Aorta (tissue), 5 donors: ENCODE results near the gene VIPR2. TPM values are rescaled to one million over a fixed set of nuclear protein-coding genes. Genes with fewer than 3 reads are reported as not detected.

Experiments
- ATAC-seq: fragments of 200-7000 bp; cut with Tn5 transposase; one replicate; pipeline ENCODE4 v1.9.1; 2022; ENCODE audit warnings: moderate library complexity; ENCODE audit not compliant: low FRiP score
- DNase-seq, 2 donors: peaks; one replicate each; pipeline ENCODE4 v3.0.0-alpha.2; 2020
- H3K27ac ChIP-seq, 2 donors: one replicate each; pipeline ENCODE4 v1.5.1; 2013; ENCODE audit warnings: low read length in 2 of 2, mild to moderate bottlenecking in 2 of 2, moderate library complexity in 2 of 2, control low read depth in 1 of 2, inconsistent platforms in 1 of 2, low read depth in 1 of 2
- H3K27me3 ChIP-seq, 2 donors: one replicate each; pipeline ENCODE4 v1.6.1; 2013; ENCODE audit warnings: control low read depth in 1 of 2, low read length in 1 of 2, mild to moderate bottlenecking in 1 of 2, moderate library complexity in 1 of 2; ENCODE audit not compliant: insufficient read depth in 2 of 2, control insufficient read depth in 1 of 2
- H3K36me3 ChIP-seq, 2 donors: one replicate each; pipeline ENCODE4 v1.6.1; 2013; ENCODE audit warnings: control low read depth in 1 of 2, low read length in 1 of 2, mild to moderate bottlenecking in 1 of 2; ENCODE audit not compliant: insufficient read depth in 2 of 2, control insufficient read depth in 1 of 2
- H3K4me1 ChIP-seq, 2 donors: one replicate each; pipeline ENCODE4 v1.6.1; 2013; ENCODE audit warnings: low read length in 2 of 2, control low read depth in 1 of 2, mild to moderate bottlenecking in 1 of 2, moderate library complexity in 1 of 2; ENCODE audit not compliant: insufficient read depth in 2 of 2, control insufficient read depth in 1 of 2
- H3K4me3 ChIP-seq, 2 donors: one replicate each; pipeline ENCODE4 v1.5.1; 2013; ENCODE audit warnings: low read length in 2 of 2, control low read depth in 1 of 2, mild to moderate bottlenecking in 1 of 2
- H3K9me3 ChIP-seq: one replicate; pipeline ENCODE4 v1.6.1; 2013; ENCODE audit warnings: mild to moderate bottlenecking, low read length; ENCODE audit not compliant: control insufficient read depth
- WGBS, 2 donors: extraction: QIAGEN DNeasy Blood & Tissue Kit; methylation state at CpG; one replicate each; pipeline ENCODE4 v1.1.7; 2013; 5-methylcytosine and 5-hydroxymethylcytosine counted together
- intact Hi-C, 2 donors: fragments of 100-400 bp; cut with DNase I; formaldehyde crosslinking; loops; one replicate each; pipeline versions ENCODE4 v1.14.2 to v1.15.0; 2022
- polyA plus RNA-seq, 2 donors: library from polyadenylated mRNA; stranded (reverse); fragments of 200-250 nt; gene quantifications; one replicate each; pipeline ENCODE4 v1.2.3, GENCODE V29; 2013
- total RNA-seq, 2 donors: library from RNA; stranded (reverse); fragmentation: NEBNext Ultra II Directional; extraction: Animal tissue kit (Norgen Biotek cat#: 25700); gene quantifications; one replicate each; pipeline ENCODE4 v1.2.1, GENCODE V29; 2021
- donor health status: healthy with polysubstance abuse.
- donor health status: Bipolar disorder and iron deficiency.
- donor health status: DM: no; HTN: no; CAD: no.
- donor health status: DM: no; HTN: no; CAD: no.
- donor health status: DM: yes; HTN: yes; CAD: no.

Gene VIPR2
- total and polyA plus RNA-seq, 4 donors: 3.3 to 14.1 (median 11.5) TPM

DNA sequence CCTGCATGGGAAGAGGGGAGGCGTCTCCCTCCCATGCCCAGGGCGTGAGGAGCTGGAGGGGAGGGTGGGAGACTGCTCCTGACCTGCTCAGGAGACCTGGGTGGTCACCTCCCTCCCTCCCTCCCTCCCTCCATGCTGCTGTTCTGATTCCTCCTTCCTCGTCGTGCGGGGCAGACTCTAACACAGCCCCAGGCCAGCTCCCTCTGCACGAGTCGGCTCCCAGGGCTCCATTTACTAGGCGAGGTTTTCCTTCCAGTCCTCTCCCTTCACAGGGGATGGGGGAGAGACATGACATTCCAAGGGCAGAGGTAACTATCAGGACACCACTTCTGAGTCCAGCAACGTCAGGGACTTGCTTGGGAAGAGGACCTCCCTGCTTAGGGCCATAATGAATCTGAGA lies 23.6 kb downstream of the VIPR2 start:
- H3K4me1 ChIP-seq: no peaks in the 10 kb centered on the region
- ATAC-seq (no peak), DNase-seq (peak in 1 of 2 donors; percentile 51)
- intact Hi-C loops: no loop called here
- 86 to 87% methylated on average over 9 of the region's 9 CpGs for WGBS, 2 donors
- H3K27ac ChIP-seq: no peak overlapping the region
- H3K9me3 ChIP-seq: no peaks in the 10 kb centered on the region
- no peak overlapping the region for H3K4me3 ChIP-seq
- H3K27me3 ChIP-seq: no peaks in the 10 kb centered on the region
- peaks cover 0 to 4% of the 10 kb centered on the region in 2 donors for H3K36me3 ChIP-seq

- Histone ChIP-seq H3K36me3 (peaks cover 0 to 4% of the 10 kb centered on the region in 2 donors), H3K27me3 (no peaks in the 10 kb centered on the region), H3K4me1 (no peaks in the 10 kb centered on the region), H3K9me3 (no peaks in the 10 kb centered on the region), H3K4me3 (no peak overlapping the region), H3K27ac (no peak overlapping the region)
- WGBS, 2 donors: 89 to 93% methylated on average over 7 of the region's 7 CpGs
- ATAC-seq: no peak
- intact Hi-C loops: no loop called here
- DNase-seq: peak in 1 of 2 donors; percentile 13
These were observed 24.1 kb downstream of the VIPR2 start for GRCh38 chr7:159120540-159120919.

- H3K27ac ChIP-seq: no peak overlapping the region
- DNase-seq: peak in 1 of 2 donors; percentile 51
- ATAC-seq: peak; percentile 5
- no peak overlapping the region for H3K4me3 ChIP-seq
- H3K4me1 ChIP-seq: no peaks in the 10 kb centered on the region
- peaks cover 0 to 4% of the 10 kb centered on the region in 2 donors for H3K36me3 ChIP-seq
- H3K27me3 ChIP-seq: no peaks in the 10 kb centered on the region
- WGBS, 2 donors: 90 to 97% methylated on average over 11 of the region's 11 CpGs
- no peaks in the 10 kb centered on the region for H3K9me3 ChIP-seq
- intact Hi-C loops: no loop called here
These were observed 24.7 kb downstream of the VIPR2 start for GRCh38 chr7:159119851-159120539.

GRCh38 chr7:159119026-159119741 lies 25.5 kb downstream of the VIPR2 start:
- H3K4me3 ChIP-seq: no peak overlapping the region
- H3K36me3 ChIP-seq: peaks cover 0 to 4% of the 10 kb centered on the region in 2 donors
- DNase-seq: peak in 1 of 2 donors; percentile 66
- peak; percentile 19 for ATAC-seq
- no peaks in the 10 kb centered on the region for H3K27me3 ChIP-seq
- 93 to 96% methylated on average over 19 of the region's 19 CpGs for WGBS, 2 donors
- H3K9me3 ChIP-seq: no peaks in the 10 kb centered on the region
- intact Hi-C loops: no loop called here
- H3K4me1 ChIP-seq: no peaks in the 10 kb centered on the region
- no peak overlapping the region for H3K27ac ChIP-seq

DNA sequence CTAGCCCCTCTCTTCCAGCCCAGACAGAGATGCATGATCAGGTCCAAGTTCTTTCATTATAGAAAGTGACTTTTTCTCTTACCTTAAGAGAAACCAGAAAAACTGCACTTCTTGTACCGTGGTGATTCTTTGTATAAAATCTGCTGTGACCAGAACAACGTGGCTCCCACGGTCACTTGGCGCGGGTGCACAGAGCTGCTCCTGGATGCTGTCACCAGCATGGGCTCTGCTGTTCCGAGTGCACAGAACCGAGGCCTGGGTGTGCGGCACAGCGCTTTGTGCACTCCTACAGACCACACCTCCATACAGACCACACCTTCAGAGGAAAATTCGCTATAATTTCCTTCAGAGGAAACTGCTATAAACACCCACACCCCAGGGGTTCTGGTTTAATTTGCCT lies 26.0 kb downstream of the VIPR2 start:
- ATAC-seq (no peak), DNase-seq (peak in 1 of 2 donors; percentile 35)
- intact Hi-C loops: no loop called here

GRCh38 chr7:159118197-159118595 lies 26.5 kb downstream of the VIPR2 start:
- 90 to 92% methylated on average over 13 of the region's 13 CpGs for WGBS, 2 donors
- DNase-seq (peak in 1 of 2 donors; percentile 30), ATAC-seq (no peak)
- Histone ChIP-seq H3K4me3 (no peak overlapping the region), H3K9me3 (no peaks in the 10 kb centered on the region), H3K4me1 (no peaks in the 10 kb centered on the region), H3K27me3 (no peaks in the 10 kb centered on the region), H3K36me3 (peaks cover 0 to 4% of the 10 kb centered on the region in 2 donors), H3K27ac (no peak overlapping the region)
- intact Hi-C loops: no loop called here

More for the DNA sequence above, 26.0 kb downstream of the VIPR2 start:
- Histone ChIP-seq H3K9me3 (no peaks in the 10 kb centered on the region), H3K27ac (no peak overlapping the region), H3K27me3 (no peaks in the 10 kb centered on the region), H3K36me3 (peaks cover 0 to 4% of the 10 kb centered on the region in 2 donors), H3K4me1 (no peaks in the 10 kb centered on the region), H3K4me3 (no peak overlapping the region)
- WGBS, 2 donors: 95 to 98% methylated on average over 10 of the region's 10 CpGs

DNA sequence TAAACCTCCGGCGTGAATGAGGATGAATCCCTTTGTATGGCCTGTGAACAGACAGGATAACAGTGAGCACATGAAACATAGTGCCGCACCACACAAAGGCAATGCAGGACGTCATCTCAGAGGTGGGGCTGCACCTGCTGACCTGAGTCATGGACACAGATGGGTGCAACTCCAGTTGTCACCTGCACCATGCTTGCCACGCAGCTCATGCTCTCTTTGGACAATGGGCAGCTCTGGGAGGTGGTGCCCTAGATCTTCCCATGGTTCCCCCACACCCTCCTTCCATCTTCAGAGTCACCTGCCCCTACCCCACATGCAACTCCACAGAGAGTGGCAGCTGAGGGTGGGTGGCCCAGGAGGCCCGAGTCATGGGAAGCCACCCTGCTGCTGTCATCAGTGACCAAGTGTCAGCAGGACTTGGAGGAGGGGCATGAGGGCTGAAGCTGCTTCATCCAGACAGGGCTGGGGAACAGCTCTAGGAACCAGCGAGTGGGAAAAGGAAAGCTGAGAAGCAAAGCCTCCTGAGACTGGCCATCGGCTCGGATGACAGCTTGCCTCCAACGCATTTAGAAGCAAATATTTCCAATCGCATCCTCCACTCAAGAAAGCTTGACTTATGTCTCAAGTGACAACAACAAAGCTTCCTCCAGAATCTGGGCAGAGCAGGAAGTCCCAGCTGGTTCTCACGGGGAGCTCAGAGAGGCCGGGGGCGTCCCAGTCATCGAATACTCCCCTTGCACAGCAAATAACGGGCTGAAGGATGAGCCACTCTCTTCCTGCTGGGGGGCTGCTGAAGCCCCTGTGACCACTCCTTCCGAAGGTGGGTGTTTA lies 27.1 kb downstream of the VIPR2 start:
- DNase-seq (peak in 1 of 2 donors; percentile 57), ATAC-seq (no peak)
- no peaks in the 10 kb centered on the region for H3K4me1 ChIP-seq
- intact Hi-C loops: no loop called here
- H3K9me3 ChIP-seq: no peaks in the 10 kb centered on the region
- WGBS, 2 donors: 83 to 85% methylated on average over 17 of the region's 17 CpGs
- H3K36me3 ChIP-seq: peaks cover 0 to 4% of the 10 kb centered on the region in 2 donors
- H3K27ac ChIP-seq: no peak overlapping the region
- H3K4me3 ChIP-seq: no peak overlapping the region
- no peaks in the 10 kb centered on the region for H3K27me3 ChIP-seq

DNA sequence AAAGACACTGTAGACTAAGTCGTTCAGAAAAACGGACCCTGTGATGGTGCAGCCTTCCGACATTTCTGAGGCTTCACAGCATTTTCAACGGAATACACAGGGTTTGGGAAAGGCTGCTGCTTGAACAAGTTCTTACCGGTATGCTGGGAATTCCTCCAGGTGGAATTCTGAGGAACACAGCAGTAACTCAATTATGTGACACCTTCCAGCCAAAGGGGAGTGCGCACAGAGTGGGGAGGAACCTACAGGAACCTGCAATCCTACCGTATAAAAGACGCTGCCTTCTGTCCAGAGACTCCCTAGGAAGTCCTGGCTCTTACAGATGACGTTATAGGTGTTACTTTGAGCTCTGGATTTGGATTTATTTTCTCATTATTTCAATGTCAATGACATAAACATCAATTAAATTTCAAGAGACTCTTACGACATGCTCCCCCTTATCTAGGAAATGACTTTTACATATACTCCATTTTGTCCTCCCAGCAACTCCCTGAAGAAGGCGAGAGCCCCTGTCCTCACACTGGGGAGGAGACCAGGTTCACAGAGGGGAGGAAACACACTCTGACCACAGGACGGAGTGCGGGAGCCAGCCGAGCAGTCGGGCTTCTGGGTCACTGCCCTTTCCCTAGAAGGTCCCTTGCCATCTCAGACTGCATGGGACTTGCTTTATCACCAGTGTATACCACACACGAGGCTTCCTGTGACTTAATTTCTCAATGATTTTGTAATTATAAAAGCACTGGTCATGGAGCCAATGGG lies 27.9 kb downstream of the VIPR2 start:
- Histone ChIP-seq H3K9me3 (no peaks in the 10 kb centered on the region), H3K4me3 (no peak overlapping the region), H3K4me1 (no peaks in the 10 kb centered on the region), H3K36me3 (peaks cover 0 to 4% of the 10 kb centered on the region in 2 donors), H3K27me3 (no peaks in the 10 kb centered on the region), H3K27ac (no peak overlapping the region)
- intact Hi-C loops: no loop called here
- WGBS, 2 donors: 90 to 92% methylated on average over 16 of the region's 16 CpGs
- peak in 1 of 2 donors; percentile 42 for DNase-seq
- ATAC-seq: no peak
